Large intestine (tissue), 3 donors: Measurements from ENCODE around the gene DCP1B. TPM values are rescaled to one million over a fixed set of nuclear protein-coding genes. Genes with fewer than 3 reads are reported as not detected.
A peak's percentile ranks its signal among the peaks of the same experiment; 100 is the strongest.

ENCODE experiments used
- DNase-seq, 2 donors: peaks; one replicate each; pipeline versions ENCODE4 v3.0.0 to v3.0.0-alpha.2; 2013
- H3K27ac ChIP-seq: one replicate; pipeline ENCODE4 v1.5.1; 2013; ENCODE audit warnings: low read length
- H3K27me3 ChIP-seq: 2 replicates; pipeline ENCODE4 v1.6.1; 2013; ENCODE audit warnings: low read length; ENCODE audit not compliant: control insufficient read depth, insufficient read depth
- H3K36me3 ChIP-seq: 2 replicates; pipeline ENCODE4 v1.6.1; 2013; ENCODE audit warnings: low read length; ENCODE audit not compliant: control insufficient read depth, insufficient read depth
- H3K4me1 ChIP-seq: one replicate; pipeline ENCODE4 v1.6.1; 2013; ENCODE audit warnings: low read length; ENCODE audit not compliant: control insufficient read depth, insufficient read depth
- H3K4me3 ChIP-seq: one replicate; pipeline ENCODE4 v1.5.1; 2013; ENCODE audit warnings: low read length
- H3K9me3 ChIP-seq: one replicate; pipeline ENCODE4 v1.6.1; 2013; ENCODE audit warnings: mild to moderate bottlenecking, low read depth, low read length, moderate library complexity; ENCODE audit not compliant: control insufficient read depth
- WGBS: methylation state at CpG from one replicate; pipeline ENCODE4 v1.1.5; 2013; ENCODE audit warnings: low lambda C conversion rate; ENCODE audit not compliant: insufficient coverage; 5-methylcytosine and 5-hydroxymethylcytosine counted together
- polyA plus RNA-seq: library from polyadenylated mRNA; unstranded; fragments of 120-200 nt; gene quantifications from one replicate; pipeline ENCODE4 v1.2.1, GENCODE V29; 2013

DCP1B gene
- polyA plus RNA-seq, 1 donor = 17.2 TPM

- no peak overlapping the region for H3K27ac ChIP-seq
- WGBS = 50% methylated on average over 2 of the region's 12 CpGs
- DNase-seq = no peak
- H3K4me1 ChIP-seq = peaks cover 8% of the 10 kb centered on the region
- H3K9me3 ChIP-seq = no peaks in the 10 kb centered on the region
- H3K36me3 ChIP-seq = peaks cover 6% of the 10 kb centered on the region
- no peak overlapping the region for H3K4me3 ChIP-seq
- no peaks in the 10 kb centered on the region for H3K27me3 ChIP-seq
Measured at GRCh38 chr12:1934831-1935230, 69.4 kb downstream of the DCP1B start.

- DNase-seq = no peak
- Histone ChIP-seq H3K4me1 (peaks cover 3% of the 10 kb centered on the region), H3K27me3 (no peaks in the 10 kb centered on the region), H3K36me3 (peaks cover 6% of the 10 kb centered on the region), H3K4me3 (no peak overlapping the region), H3K9me3 (no peaks in the 10 kb centered on the region), H3K27ac (no peak overlapping the region)
- WGBS = no CpG with 5 or more reads among the region's 5 CpGs
Measured at GRCh38 chr12:1934068-1934467, 70.2 kb downstream of the DCP1B start.

GRCh38 chr12:1933342-1934051 is 70.8 kb downstream of the DCP1B start:
- Histone ChIP-seq H3K27ac (no peak overlapping the region), H3K4me1 (no peaks in the 10 kb centered on the region), H3K4me3 (no peak overlapping the region), H3K36me3 (peaks cover 6% of the 10 kb centered on the region), H3K27me3 (no peaks in the 10 kb centered on the region), H3K9me3 (no peaks in the 10 kb centered on the region)
- WGBS = no CpG with 5 or more reads among the region's 16 CpGs
- DNase-seq = no peak

GRCh38 chr12:1932264-1932777 is 71.9 kb downstream of the DCP1B start:
- Histone ChIP-seq H3K27me3 (no peaks in the 10 kb centered on the region), H3K4me1 (no peaks in the 10 kb centered on the region), H3K36me3 (no peaks in the 10 kb centered on the region), H3K4me3 (no peak overlapping the region), H3K27ac (no peak overlapping the region), H3K9me3 (no peaks in the 10 kb centered on the region)
- DNase-seq = peak in 1 of 2 donors; percentile 33
- WGBS = no CpG with 5 or more reads among the region's 16 CpGs

- WGBS = 100% methylated on average over 1 of the region's 9 CpGs
- H3K9me3 ChIP-seq = no peaks in the 10 kb centered on the region
- H3K4me1 ChIP-seq = no peaks in the 10 kb centered on the region
- no peak for DNase-seq
- peaks cover 2% of the 10 kb centered on the region for H3K27me3 ChIP-seq
- no peak overlapping the region for H3K27ac ChIP-seq
- no peak overlapping the region for H3K4me3 ChIP-seq
- no peaks in the 10 kb centered on the region for H3K36me3 ChIP-seq
Measured at GRCh38 chr12:1931642-1932041, 72.6 kb downstream of the DCP1B start.

GRCh38 chr12:1930803-1931597 is 73.3 kb downstream of the DCP1B start:
- no peak overlapping the region for H3K27ac ChIP-seq

GRCh38 chr12:1929985-1930802 is 74.1 kb downstream of the DCP1B start:
- H3K9me3 ChIP-seq = no peaks in the 10 kb centered on the region
- H3K27ac ChIP-seq = no peak overlapping the region
- DNase-seq = no peak
- no peak overlapping the region for H3K4me3 ChIP-seq
- H3K36me3 ChIP-seq = no peaks in the 10 kb centered on the region
- H3K4me1 ChIP-seq = no peaks in the 10 kb centered on the region
- H3K27me3 ChIP-seq = peaks cover 2% of the 10 kb centered on the region
- no CpG with 5 or more reads among the region's 11 CpGs for WGBS

More at GRCh38 chr12:1930803-1931597, 73.3 kb downstream of the DCP1B start:
- no peak for DNase-seq
- Histone ChIP-seq H3K4me1 (no peaks in the 10 kb centered on the region), H3K9me3 (no peaks in the 10 kb centered on the region), H3K27me3 (peaks cover 2% of the 10 kb centered on the region), H3K4me3 (no peak overlapping the region), H3K36me3 (no peaks in the 10 kb centered on the region)
- no CpG with 5 or more reads among the region's 27 CpGs for WGBS

- no CpG with 5 or more reads among the region's 11 CpGs for whole genome bisulfite sequencing
- no peak for DNase-seq
- no peaks in the 10 kb centered on the region for H3K36me3 ChIP-seq
- no peak overlapping the region for H3K27ac ChIP-seq
- no peaks in the 10 kb centered on the region for H3K9me3 ChIP-seq
- no peaks in the 10 kb centered on the region for H3K4me1 ChIP-seq
- peaks cover 2% of the 10 kb centered on the region for H3K27me3 ChIP-seq
- H3K4me3 ChIP-seq = no peak overlapping the region
Measured at GRCh38 chr12:1929241-1929984, 74.8 kb downstream of the DCP1B start.

- DNase-seq = no peak
- H3K9me3 ChIP-seq = no peaks in the 10 kb centered on the region
- WGBS = no CpG with 5 or more reads among the region's 22 CpGs
- H3K4me3 ChIP-seq = no peak overlapping the region
- H3K36me3 ChIP-seq = no peaks in the 10 kb centered on the region
- no peaks in the 10 kb centered on the region for H3K4me1 ChIP-seq
- H3K27me3 ChIP-seq = peaks cover 2% of the 10 kb centered on the region
- H3K27ac ChIP-seq = no peak overlapping the region
Measured at GRCh38 chr12:1928439-1929121, 75.7 kb downstream of the DCP1B start.
